ENCODE measurements around the gene ATRNL1. TPM values are rescaled to one million over a fixed set of nuclear protein-coding genes. Genes with fewer than 3 reads are reported as not detected.
A peak's percentile ranks its signal among the peaks of the same experiment; 100 is the strongest.

The ATRNL1 gene
- 10 to 100 TPM in 1 of 2 donors, 1 to 10 TPM in 1; 5.1 to 22.9 TPM for total RNA-seq

GRCh38 chr10:115093286-115093775, at the start of gene ATRNL1:
TSS of gene ATRNL1 (plus strand) at chr10:115093365. CDS start at chr10:115093751, 386 bp downstream.
- Histone ChIP-seq H3K4me1 (replicated peaks) (no peaks in the 10 kb centered on the region), H3K9me3 (no peaks in the 10 kb centered on the region), H3K27me3 (replicated peaks; ENCODE audit: insufficient read depth) (no peaks in the 10 kb centered on the region), H3K36me3 (no peaks in the 10 kb centered on the region), H3K27ac (peak within 1 kb of the TSS; percentile 43 to 48), H3K4me3 (peak within 1 kb of the TSS; percentile 46 to 47)
- no peak for DNase-seq (ENCODE audit: low spot score)
- TF ChIP-seq POLR2A (IDR thresholded peaks at IDR 0.05) (no peak), CTCF (IDR thresholded peaks at IDR 0.05) (no peak), POLR2AphosphoS5 (IDR thresholded peaks at IDR 0.05) (no peak)
- 2% methylated on average over 55 of the region's 70 CpGs for WGBS
- intact Hi-C loops (cut with DNase I): loop anchor here (10.0 kb wide), 1 partner anchor 119 kb away; no protein-coding TSS in a partner anchor

GRCh38 chr10:115043719-115044118, 49.4 kb upstream of the ATRNL1 start:
- TF ChIP-seq POLR2AphosphoS5 (IDR thresholded peaks at IDR 0.05): no peak
- TF ChIP-seq POLR2A (IDR thresholded peaks at IDR 0.05): no peak
- TF ChIP-seq CTCF (IDR thresholded peaks at IDR 0.05): no peak

GRCh38 chr10:115044891-115045290, 48.3 kb upstream of the ATRNL1 start:
- H3K4me1 ChIP-seq (replicated peaks): no peaks in the 10 kb centered on the region
- no peaks in the 10 kb centered on the region for H3K27me3 ChIP-seq (replicated peaks; ENCODE audit: insufficient read depth)
- intact Hi-C loops (cut with DNase I): no loop called here
- 79% methylated on average over 1 of the region's 1 CpG for WGBS
- no peak overlapping the region for H3K4me3 ChIP-seq
- TF ChIP-seq POLR2AphosphoS5 (IDR thresholded peaks at IDR 0.05) (no peak), POLR2A (IDR thresholded peaks at IDR 0.05) (no peak), CTCF (IDR thresholded peaks at IDR 0.05) (no peak)
- no peaks in the 10 kb centered on the region for H3K36me3 ChIP-seq
- H3K27ac ChIP-seq: no peak overlapping the region
- DNase-seq (ENCODE audit: low spot score): no peak
- no peaks in the 10 kb centered on the region for H3K9me3 ChIP-seq

More at GRCh38 chr10:115043719-115044118, 49.4 kb upstream of the ATRNL1 start:
- H3K36me3 ChIP-seq: no peaks in the 10 kb centered on the region
- no peak overlapping the region for H3K4me3 ChIP-seq
- DNase-seq (ENCODE audit: low spot score): no peak
- H3K27me3 ChIP-seq (replicated peaks; ENCODE audit: insufficient read depth): no peaks in the 10 kb centered on the region
- H3K27ac ChIP-seq: no peak overlapping the region
- H3K9me3 ChIP-seq: no peaks in the 10 kb centered on the region
- intact Hi-C loops (cut with DNase I): no loop called here
- H3K4me1 ChIP-seq (replicated peaks): no peaks in the 10 kb centered on the region
- 78% methylated on average over 4 of the region's 4 CpGs for WGBS

GRCh38 chr10:115045499-115045898, 47.7 kb upstream of the ATRNL1 start:
- no peaks in the 10 kb centered on the region for H3K9me3 ChIP-seq
- no peak for DNase-seq (ENCODE audit: low spot score)
- H3K4me1 ChIP-seq (replicated peaks): no peaks in the 10 kb centered on the region
- H3K4me3 ChIP-seq: no peak overlapping the region
- 73% methylated on average over 1 of the region's 1 CpG for WGBS
- no peak for TF ChIP-seq POLR2A (IDR thresholded peaks at IDR 0.05)
- TF ChIP-seq CTCF (IDR thresholded peaks at IDR 0.05): no peak
- no peak for TF ChIP-seq POLR2AphosphoS5 (IDR thresholded peaks at IDR 0.05)
- intact Hi-C loops (cut with DNase I): no loop called here
- no peaks in the 10 kb centered on the region for H3K27me3 ChIP-seq (replicated peaks; ENCODE audit: insufficient read depth)
- H3K27ac ChIP-seq: no peak overlapping the region
- H3K36me3 ChIP-seq: no peaks in the 10 kb centered on the region

- no peaks in the 10 kb centered on the region for H3K36me3 ChIP-seq
- no peaks in the 10 kb centered on the region for H3K9me3 ChIP-seq
- 72% methylated on average over 1 of the region's 1 CpG for WGBS
- intact Hi-C loops (cut with DNase I): no loop called here
- H3K4me3 ChIP-seq: no peak overlapping the region
- no peaks in the 10 kb centered on the region for H3K4me1 ChIP-seq (replicated peaks)
- no peak overlapping the region for H3K27ac ChIP-seq
- DNase-seq (ENCODE audit: low spot score): no peak
- no peak for TF ChIP-seq POLR2A (IDR thresholded peaks at IDR 0.05)
- TF ChIP-seq POLR2AphosphoS5 (IDR thresholded peaks at IDR 0.05): no peak
- TF ChIP-seq CTCF (IDR thresholded peaks at IDR 0.05): no peak
- H3K27me3 ChIP-seq (replicated peaks; ENCODE audit: insufficient read depth): no peaks in the 10 kb centered on the region
Observed at GRCh38 chr10:115046686-115047236, 46.4 kb upstream of the ATRNL1 start.

All from prostate gland (tissue), 2 donors.